Gastroesophageal sphincter (tissue), 3 donors: ENCODE data around the gene PPM1H.

Experiments used
- EP300 ChIP-seq: sonication (generic); formaldehyde crosslinking; IDR thresholded peaks from one replicate; pipeline ENCODE4 v1.6.1; 2017; ENCODE audit warnings: antibody characterized with exemption, mild to moderate bottlenecking
- POLR2A ChIP-seq, 2 donors: fragments of 450-650 bp; IDR thresholded peaks; one replicate each; pipeline ENCODE4 v1.6.1; 2017; ENCODE audit warnings: antibody characterized with exemption in 2 of 2, mild to moderate bottlenecking in 2 of 2, moderate library complexity in 1 of 2
- POLR2AphosphoS5 ChIP-seq: sonication (generic); formaldehyde crosslinking; IDR thresholded peaks from one replicate; pipeline ENCODE4 v1.6.1; 2017; ENCODE audit warnings: antibody characterized with exemption
- TF ChIP-seq, protein P1 (sequence below), 4 experiments: fragments of 200-600 bp in 2 of 4; fragments of 450-650 bp in 2 of 4; sonication (generic) in 1 of 4; IDR thresholded peaks; one replicate each; pipeline ENCODE4 v1.5.1; 2017 to 2019; ENCODE audit warnings: antibody characterized with exemption in 4 of 4, mild to moderate bottlenecking in 2 of 4, moderate library complexity in 2 of 4

- TF ChIP-seq, protein P1, sequence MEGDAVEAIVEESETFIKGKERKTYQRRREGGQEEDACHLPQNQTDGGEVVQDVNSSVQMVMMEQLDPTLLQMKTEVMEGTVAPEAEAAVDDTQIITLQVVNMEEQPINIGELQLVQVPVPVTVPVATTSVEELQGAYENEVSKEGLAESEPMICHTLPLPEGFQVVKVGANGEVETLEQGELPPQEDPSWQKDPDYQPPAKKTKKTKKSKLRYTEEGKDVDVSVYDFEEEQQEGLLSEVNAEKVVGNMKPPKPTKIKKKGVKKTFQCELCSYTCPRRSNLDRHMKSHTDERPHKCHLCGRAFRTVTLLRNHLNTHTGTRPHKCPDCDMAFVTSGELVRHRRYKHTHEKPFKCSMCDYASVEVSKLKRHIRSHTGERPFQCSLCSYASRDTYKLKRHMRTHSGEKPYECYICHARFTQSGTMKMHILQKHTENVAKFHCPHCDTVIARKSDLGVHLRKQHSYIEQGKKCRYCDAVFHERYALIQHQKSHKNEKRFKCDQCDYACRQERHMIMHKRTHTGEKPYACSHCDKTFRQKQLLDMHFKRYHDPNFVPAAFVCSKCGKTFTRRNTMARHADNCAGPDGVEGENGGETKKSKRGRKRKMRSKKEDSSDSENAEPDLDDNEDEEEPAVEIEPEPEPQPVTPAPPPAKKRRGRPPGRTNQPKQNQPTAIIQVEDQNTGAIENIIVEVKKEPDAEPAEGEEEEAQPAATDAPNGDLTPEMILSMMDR (IDR thresholded peaks at IDR 0.05) = no peak
- TF ChIP-seq POLR2AphosphoS5 (no peak), POLR2A (IDR thresholded peaks at IDR 0.05) (no peak), EP300 (no peak)
Measured at GRCh38 chr12:62914443-62915203, 20.3 kb downstream of the PPM1H start.
